Vein endothelial cell (primary cell): ENCODE measurements around the gene HRH2. TPM values are rescaled to one million over a fixed set of nuclear protein-coding genes. Genes with fewer than 3 reads are reported as not detected.

Experiments
- small RNA-seq: library from RNA; depleted of rRNA; stranded (forward); fragments of <200 nt; gene quantifications from one replicate; pipeline ENCODE3, GENCODE V24; 2012
- total RNA-seq: library from RNA; depleted of rRNA; stranded (reverse); fragments of >200 nt; gene quantifications from 2 replicates; pipeline ENCODE4 v1.2.3, GENCODE V29; 2012

Gene HRH2, protein sequence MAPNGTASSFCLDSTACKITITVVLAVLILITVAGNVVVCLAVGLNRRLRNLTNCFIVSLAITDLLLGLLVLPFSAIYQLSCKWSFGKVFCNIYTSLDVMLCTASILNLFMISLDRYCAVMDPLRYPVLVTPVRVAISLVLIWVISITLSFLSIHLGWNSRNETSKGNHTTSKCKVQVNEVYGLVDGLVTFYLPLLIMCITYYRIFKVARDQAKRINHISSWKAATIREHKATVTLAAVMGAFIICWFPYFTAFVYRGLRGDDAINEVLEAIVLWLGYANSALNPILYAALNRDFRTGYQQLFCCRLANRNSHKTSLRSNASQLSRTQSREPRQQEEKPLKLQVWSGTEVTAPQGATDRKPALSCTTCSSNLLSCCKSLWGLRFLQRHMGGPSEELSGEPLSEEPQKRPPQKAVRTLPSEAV
- total RNA-seq: under 0.01 TPM in 1 of 2 replicates, not detected in the other

DNA sequence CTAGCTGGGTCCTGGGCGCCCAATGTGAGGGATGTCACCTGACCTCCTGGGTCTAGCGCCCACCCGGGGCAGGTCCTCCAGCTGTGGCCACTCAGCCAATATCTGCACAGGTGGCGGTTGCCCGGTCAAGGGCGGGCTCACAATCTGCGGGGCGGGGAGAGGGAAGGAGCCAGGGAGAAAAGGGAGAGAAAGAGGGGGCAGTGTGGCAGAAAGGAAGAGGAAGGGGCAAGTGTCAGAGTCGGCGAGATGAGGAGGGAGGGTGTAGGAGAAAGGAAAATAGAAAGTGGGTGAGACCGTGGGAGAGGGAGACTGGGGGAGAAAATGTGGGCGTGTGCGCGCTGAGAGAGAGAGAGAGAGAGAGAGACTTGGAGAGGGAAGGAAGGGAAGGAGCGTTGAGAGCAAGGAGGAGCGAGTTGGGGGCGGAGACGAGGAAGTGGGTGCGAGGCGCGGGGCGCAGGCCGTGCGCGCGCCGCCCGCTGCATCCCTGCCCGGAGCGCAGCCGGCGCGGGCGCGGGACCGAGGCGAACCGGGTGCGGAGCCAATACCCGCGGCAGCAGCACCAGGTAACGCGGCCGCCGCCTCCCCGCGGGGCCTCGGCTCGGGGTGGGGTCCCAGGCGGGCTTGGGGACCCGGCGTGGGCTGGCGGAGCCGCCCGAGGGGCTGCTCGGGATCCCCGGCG lies at the start of gene HRH2:
Gene HRH2 (plus strand): TSS at position 479 of the 679 bp plus-strand sequence. CDS start 25,163 bp downstream, outside the sequence.

Small RNAs within 50 kb of the gene (small RNA-seq; reads per million reads assigned to genes)
- gene RN7SKP148: not detected
- gene RNU6-226P: not detected

Other genes starting within 250 kb of the HRH2 start
- not detected in 2 replicates for gene DRD1, start 213.9 kb upstream of the HRH2 start, total RNA-seq
- 86.6 and 133 TPM in 2 replicates for gene SFXN1, start 179.5 kb upstream of the HRH2 start, total RNA-seq
- not detected in 2 replicates for gene CPLX2, start 213.5 kb downstream of the HRH2 start, total RNA-seq